Astrocyte (in vitro differentiated cells and primary cell): Measurements from ENCODE around the gene AQP5. TPM values are rescaled to one million over a fixed set of nuclear protein-coding genes. Genes with fewer than 3 reads are reported as not detected.

Source experiments
- DNase-seq: peaks from one replicate; pipeline ENCODE4 v3.0.0-alpha.2; 2010; ENCODE audit warnings: low read depth
- FAIRE-seq: peaks from 2 replicates; lab custom pipeline; 2011; peaks lifted over from hg19 to GRCh38; lab: Jason Lieb, UNC
- H2AFZ ChIP-seq: 2 replicates; pipeline ENCODE4 v1.6.0; 2012; ENCODE audit warnings: low read depth, low read length, inconsistent platforms
- H3K27ac ChIP-seq: 2 replicates; pipeline ENCODE4 v1.5.1; 2011; ENCODE audit warnings: low read depth, low read length, inconsistent platforms
- H3K27me3 ChIP-seq: 2 replicates; pipeline ENCODE4 v1.6.0; 2011; ENCODE audit warnings: low read length, inconsistent platforms; ENCODE audit not compliant: insufficient read depth
- H3K36me3 ChIP-seq: 2 replicates; pipeline ENCODE4 v1.5.1; 2011; ENCODE audit warnings: low read length, inconsistent platforms; ENCODE audit not compliant: insufficient read depth
- H3K4me1 ChIP-seq: 2 replicates; pipeline ENCODE4 v1.5.1; 2011; ENCODE audit warnings: low read length, inconsistent platforms; ENCODE audit not compliant: insufficient read depth
- H3K4me2 ChIP-seq: 2 replicates; pipeline ENCODE4 v1.6.0; 2012; ENCODE audit warnings: low read length, inconsistent platforms
- H3K4me3 ChIP-seq: 2 replicates; pipeline ENCODE4 v1.5.1; 2011; ENCODE audit warnings: low read depth, mild to moderate bottlenecking, low read length, inconsistent platforms; ENCODE audit not compliant: insufficient read depth
- H3K79me2 ChIP-seq: 2 replicates; pipeline ENCODE4 v1.6.0; 2012; ENCODE audit warnings: mild to moderate bottlenecking, low read length, inconsistent platforms; ENCODE audit not compliant: insufficient read depth
- H3K9ac ChIP-seq: 2 replicates; pipeline ENCODE4 v1.6.0; 2012; ENCODE audit warnings: mild to moderate bottlenecking, low read length, inconsistent platforms
- H3K9me3 ChIP-seq: 2 replicates; pipeline ENCODE4 v1.5.1; 2012; ENCODE audit warnings: low read depth, mild to moderate bottlenecking, low read length, inconsistent platforms; ENCODE audit not compliant: insufficient read depth
- H4K20me1 ChIP-seq: 2 replicates; pipeline ENCODE4 v1.6.0; 2012; ENCODE audit warnings: low read length, inconsistent platforms; ENCODE audit not compliant: insufficient read depth
- H3K27ac Mint-ChIP-seq: one replicate; pipeline ENCODE4 v1.8.0; 2021; ENCODE audit warnings: mild to moderate bottlenecking, mixed read lengths; ENCODE audit not compliant: unreplicated experiment
- H3K27me3 Mint-ChIP-seq: one replicate; pipeline ENCODE4 v1.8.0; 2021; ENCODE audit warnings: low read depth, mixed read lengths; ENCODE audit not compliant: unreplicated experiment
- H3K36me3 Mint-ChIP-seq: one replicate; pipeline ENCODE4 v1.8.0; 2021; ENCODE audit warnings: low read depth, mixed read lengths; ENCODE audit not compliant: unreplicated experiment
- H3K4me1 Mint-ChIP-seq: one replicate; pipeline ENCODE4 v1.8.0; 2021; ENCODE audit warnings: low read depth, mixed read lengths; ENCODE audit not compliant: unreplicated experiment
- H3K4me3 Mint-ChIP-seq: one replicate; pipeline ENCODE4 v1.8.0; 2021; ENCODE audit warnings: mild to moderate bottlenecking, moderate library complexity, mixed read lengths; ENCODE audit not compliant: unreplicated experiment
- H3K9me3 Mint-ChIP-seq: one replicate; pipeline ENCODE4 v1.8.0; 2021; ENCODE audit warnings: mild to moderate bottlenecking, mixed read lengths; ENCODE audit not compliant: unreplicated experiment
- CTCF ChIP-seq: IDR thresholded peaks from 2 replicates; pipeline ENCODE4 v1.5.1; 2011; ENCODE audit warnings: low read depth, mild to moderate bottlenecking, inconsistent platforms, low read length, moderate library complexity; ENCODE audit not compliant: insufficient read depth
- EZH2 ChIP-seq: IDR thresholded peaks from 2 replicates; pipeline ENCODE4 v1.6.1; 2012; ENCODE audit warnings: mild to moderate bottlenecking, low read length, inconsistent platforms; ENCODE audit not compliant: insufficient read depth
- total RNA-seq: library from RNA; stranded (reverse); gene quantifications from 2 replicates; pipeline ENCODE4 v1.2.1, GENCODE V29; 2021

AQP5 gene
- total RNA-seq, 1 donor from 2014 or later: not detected

DNA sequence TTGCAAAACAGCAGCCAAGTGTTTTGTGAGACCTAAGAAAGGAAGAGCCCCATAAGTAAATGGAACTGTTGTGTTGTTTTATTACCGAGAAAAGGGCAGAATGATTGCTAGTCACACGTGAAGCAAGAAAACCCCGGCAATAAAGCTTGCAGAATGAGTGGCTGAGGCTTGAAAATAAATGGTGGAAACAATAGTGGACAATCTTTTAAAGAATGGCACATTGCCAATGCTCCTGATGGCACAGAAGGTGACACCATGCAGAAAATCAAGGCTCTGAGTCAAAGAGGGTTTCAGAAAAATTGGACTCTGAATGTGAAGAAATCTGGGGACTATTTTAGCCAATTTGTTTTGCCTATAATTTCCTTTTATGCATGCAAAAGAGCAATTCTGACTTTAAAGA, 15.2 kb upstream of the AQP5 start:
- H3K36me3 Mint-ChIP-seq: no peaks in the 10 kb centered on the region
- H3K9me3 ChIP-seq: no peaks in the 10 kb centered on the region
- TF ChIP-seq CTCF (no peak), EZH2 (no peak)
- no peak for FAIRE-seq
- H3K79me2 ChIP-seq: no peaks in the 10 kb centered on the region
- no peak overlapping the region for H3K27ac ChIP-seq
- DNase-seq: no peak
- no peaks in the 10 kb centered on the region for H3K27me3 ChIP-seq
- no peak overlapping the region for H3K9ac ChIP-seq
- no peaks in the 10 kb centered on the region for H3K36me3 ChIP-seq
- H2AFZ ChIP-seq: no peak overlapping the region
- no peak overlapping the region for H3K4me3 Mint-ChIP-seq
- no peak overlapping the region for H3K27ac Mint-ChIP-seq
- no peaks in the 10 kb centered on the region for H4K20me1 ChIP-seq
- H3K4me1 ChIP-seq: peaks cover 3% of the 10 kb centered on the region
- no peaks in the 10 kb centered on the region for H3K9me3 Mint-ChIP-seq
- H3K4me1 Mint-ChIP-seq: peaks cover 3% of the 10 kb centered on the region
- peaks cover 43% of the 10 kb centered on the region for H3K27me3 Mint-ChIP-seq
- no peak overlapping the region for H3K4me3 ChIP-seq
- no peak overlapping the region for H3K4me2 ChIP-seq

DNA sequence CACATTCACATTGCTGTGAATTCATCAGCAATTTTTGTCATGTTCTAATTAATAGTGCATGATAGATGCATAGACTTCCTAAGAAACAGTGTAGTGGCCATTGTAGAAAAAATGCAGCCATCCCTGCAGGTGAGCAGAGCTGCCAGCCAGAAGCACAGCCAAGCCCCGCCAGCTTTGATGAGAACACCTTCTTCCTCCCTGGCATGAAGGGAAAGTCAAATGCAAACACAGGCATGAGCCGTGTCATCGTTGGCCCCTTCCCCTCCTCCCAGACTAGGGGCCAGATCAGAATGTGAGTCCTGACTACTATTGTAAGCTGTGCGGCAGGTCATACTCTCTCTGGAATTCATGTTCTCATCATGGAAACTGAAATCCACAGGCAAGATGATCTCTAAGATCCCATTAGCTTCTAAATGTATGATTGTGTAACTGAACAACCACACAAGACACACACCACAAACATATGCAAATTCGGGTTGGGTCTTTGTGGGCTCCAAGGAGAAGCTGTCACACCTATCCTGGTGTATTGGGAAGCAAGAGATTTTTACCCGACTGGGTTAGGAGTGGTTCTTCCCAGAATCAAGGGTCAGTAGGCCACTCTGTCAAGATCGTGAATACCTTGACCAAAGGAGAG, 14.0 kb upstream of the AQP5 start:
- TF ChIP-seq EZH2: no peak
- TF ChIP-seq CTCF: no peak
- Histone ChIP-seq H3K9me3 (no peaks in the 10 kb centered on the region), H2AFZ (no peak overlapping the region), H3K4me1 (peaks cover 3% of the 10 kb centered on the region), H3K4me3 (no peak overlapping the region), H4K20me1 (no peaks in the 10 kb centered on the region), H3K4me2 (no peak overlapping the region), H3K36me3 (no peaks in the 10 kb centered on the region), H3K79me2 (no peaks in the 10 kb centered on the region), H3K27me3 (peaks cover 4% of the 10 kb centered on the region), H3K9ac (no peak overlapping the region), H3K27ac (no peak overlapping the region)
- FAIRE-seq (no peak), DNase-seq (no peak)
- Mint-ChIP-seq H3K4me1 (peaks cover 3% of the 10 kb centered on the region), H3K9me3 (no peaks in the 10 kb centered on the region), H3K27ac (no peak overlapping the region), H3K27me3 (peaks cover 51% of the 10 kb centered on the region), H3K4me3 (no peak overlapping the region), H3K36me3 (no peaks in the 10 kb centered on the region)
